ENCODE results near the gene OXGR1. TPM values are rescaled to one million over a fixed set of nuclear protein-coding genes. Genes with fewer than 3 reads are reported as not detected.
A peak's percentile ranks its signal among the peaks of the same experiment; 100 is the strongest.
"Not testable (repeated sequence)": the region's sequence is repeated elsewhere in the genome, so short reads cannot be mapped to it uniquely, and the experiment has no call there.

OXGR1 gene
- total RNA-seq, 2 donors from 2014 or later, result 1.3 to 2.1 TPM

- no peaks in the 10 kb centered on the region for H3K36me3 ChIP-seq
- no peak for TF ChIP-seq CTCF (IDR thresholded peaks at IDR 0.05)
- no peak overlapping the region for H3K9ac ChIP-seq (ENCODE audit: low read depth in 2 of 2, low read length in 2 of 2)
- H3K4me3 ChIP-seq, result no peak overlapping the region
- intact Hi-C loops (cut with DNase I), result no loop called here
- no peaks in the 10 kb centered on the region for H3K9me3 ChIP-seq
- H3K4me1 ChIP-seq, result no peaks in the 10 kb centered on the region
- DNase-seq, result peak; percentile 53
- no peak overlapping the region for H3K27ac ChIP-seq
- no peaks in the 10 kb centered on the region for H3K27me3 ChIP-seq
These were observed 3.2 kb downstream of the OXGR1 start for GRCh38 chr13:96991072-96991471.

- TF ChIP-seq CTCF (IDR thresholded peaks at IDR 0.05), result no peak
- no peaks in the 10 kb centered on the region for H3K27me3 ChIP-seq
- DNase-seq, result no peak
- intact Hi-C loops (cut with DNase I), result no loop called here
- no peaks in the 10 kb centered on the region for H3K4me1 ChIP-seq
- H3K36me3 ChIP-seq, result no peaks in the 10 kb centered on the region
- H3K27ac ChIP-seq, result no peak overlapping the region
- H3K9ac ChIP-seq (ENCODE audit: low read depth in 2 of 2, low read length in 2 of 2), result no peak overlapping the region
- no peaks in the 10 kb centered on the region for H3K9me3 ChIP-seq
- no peak overlapping the region for H3K4me3 ChIP-seq
These were observed 5.8 kb downstream of the OXGR1 start for GRCh38 chr13:96988441-96988840.

GRCh38 chr13:96984051-96984508 is 10.2 kb downstream of the OXGR1 start:
- intact Hi-C loops (cut with DNase I), result no loop called here
- peak overlapping the region in 1 of 2 donors; percentile 13 for H3K9ac ChIP-seq (ENCODE audit: low read depth in 2 of 2, low read length in 2 of 2)
- H3K4me3 ChIP-seq, result no peak overlapping the region
- H3K27me3 ChIP-seq, result no peaks in the 10 kb centered on the region
- no peaks in the 10 kb centered on the region for H3K4me1 ChIP-seq
- no peaks in the 10 kb centered on the region for H3K36me3 ChIP-seq
- no peaks in the 10 kb centered on the region for H3K9me3 ChIP-seq
- TF ChIP-seq CTCF (IDR thresholded peaks at IDR 0.05), result no peak
- peak overlapping the region; percentile 52 for H3K27ac ChIP-seq
- peak; percentile 73 for DNase-seq

GRCh38 chr13:96982672-96983071 is 11.6 kb downstream of the OXGR1 start:
- no peaks in the 10 kb centered on the region for H3K4me1 ChIP-seq
- no peak for TF ChIP-seq CTCF (IDR thresholded peaks at IDR 0.05)
- H3K36me3 ChIP-seq, result no peaks in the 10 kb centered on the region
- no peak overlapping the region for H3K9ac ChIP-seq (ENCODE audit: low read depth in 2 of 2, low read length in 2 of 2)
- no peak for DNase-seq
- H3K27me3 ChIP-seq, result no peaks in the 10 kb centered on the region
- H3K9me3 ChIP-seq, result no peaks in the 10 kb centered on the region
- H3K27ac ChIP-seq, result no peak overlapping the region
- no peak overlapping the region for H3K4me3 ChIP-seq
- intact Hi-C loops (cut with DNase I), result no loop called here

- H3K4me1 ChIP-seq; DNase-seq; H3K27me3 ChIP-seq; intact Hi-C loops (cut with DNase I); H3K9me3 ChIP-seq; H3K4me3 ChIP-seq; H3K27ac ChIP-seq; H3K36me3 ChIP-seq; H3K9ac ChIP-seq (ENCODE audit: low read depth in 2 of 2, low read length in 2 of 2): not testable (repeated sequence)
These were observed 14.4 kb downstream of the OXGR1 start for GRCh38 chr13:96979861-96980260.

- H3K9me3 ChIP-seq, result peaks cover 6% of the 10 kb centered on the region
- TF ChIP-seq CTCF (IDR thresholded peaks at IDR 0.05), result no peak
These were observed 26.2 kb downstream of the OXGR1 start for GRCh38 chr13:96968027-96968426.

More at GRCh38 chr13:96968027-96968426, 26.2 kb downstream of the OXGR1 start:
- Histone ChIP-seq H3K36me3 (no peaks in the 10 kb centered on the region), H3K4me1 (no peaks in the 10 kb centered on the region), H3K27ac (no peak overlapping the region), H3K4me3 (no peak overlapping the region), H3K9ac (ENCODE audit: low read depth in 2 of 2, low read length in 2 of 2) (no peak overlapping the region), H3K27me3 (no peaks in the 10 kb centered on the region)
- intact Hi-C loops (cut with DNase I), result no loop called here
- DNase-seq, result no peak
